Renal cortex interstitium (tissue), 11 donors: ENCODE measurements around the gene RAI1. TPM values are rescaled to one million over a fixed set of nuclear protein-coding genes. Genes with fewer than 3 reads are reported as not detected.
"Not testable (repeated sequence)": the region's sequence is repeated elsewhere in the genome, so short reads cannot be mapped to it uniquely, and the experiment has no call there.

Experiments used
- DNase-seq, 11 donors: peaks; one replicate each; pipeline ENCODE4 v3.0.0-alpha.2; 2013; ENCODE audit warnings: low read depth in 9 of 11, low spot score in 4 of 11; ENCODE audit errors: extremely low read depth in 1 of 11
- polyA plus RNA-seq, 3 donors: library from polyadenylated mRNA; unstranded; fragments of 120-200 nt; gene quantifications; one replicate each; pipeline ENCODE4 v1.2.1, GENCODE V29; 2013; ENCODE audit not compliant: insufficient read length in 3 of 3

RAI1 gene
- polyA plus RNA-seq, 3 donors = 20.1 to 41.1 (median 31.1) TPM

DNA sequence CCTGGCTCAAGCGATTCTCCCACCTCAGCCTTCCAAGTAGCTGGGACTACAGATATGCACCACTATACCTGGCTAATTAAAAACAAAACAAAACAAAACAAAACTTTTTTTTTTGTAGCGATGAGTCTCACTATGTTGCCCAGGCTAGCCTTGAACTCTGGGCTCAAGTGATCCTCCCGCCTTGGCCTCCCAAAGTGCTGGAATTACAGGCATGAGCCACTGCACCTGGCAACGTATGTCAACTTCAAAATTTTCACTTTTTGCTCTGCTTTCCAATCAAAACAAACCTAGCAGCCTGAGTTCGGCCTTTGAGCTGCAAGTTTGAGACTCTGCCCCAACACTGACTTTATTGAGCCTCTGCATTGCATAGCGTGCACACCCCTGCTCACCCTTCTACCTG lies 4.5 kb upstream of the RAI1 start:
- no peak for DNase-seq

DNA sequence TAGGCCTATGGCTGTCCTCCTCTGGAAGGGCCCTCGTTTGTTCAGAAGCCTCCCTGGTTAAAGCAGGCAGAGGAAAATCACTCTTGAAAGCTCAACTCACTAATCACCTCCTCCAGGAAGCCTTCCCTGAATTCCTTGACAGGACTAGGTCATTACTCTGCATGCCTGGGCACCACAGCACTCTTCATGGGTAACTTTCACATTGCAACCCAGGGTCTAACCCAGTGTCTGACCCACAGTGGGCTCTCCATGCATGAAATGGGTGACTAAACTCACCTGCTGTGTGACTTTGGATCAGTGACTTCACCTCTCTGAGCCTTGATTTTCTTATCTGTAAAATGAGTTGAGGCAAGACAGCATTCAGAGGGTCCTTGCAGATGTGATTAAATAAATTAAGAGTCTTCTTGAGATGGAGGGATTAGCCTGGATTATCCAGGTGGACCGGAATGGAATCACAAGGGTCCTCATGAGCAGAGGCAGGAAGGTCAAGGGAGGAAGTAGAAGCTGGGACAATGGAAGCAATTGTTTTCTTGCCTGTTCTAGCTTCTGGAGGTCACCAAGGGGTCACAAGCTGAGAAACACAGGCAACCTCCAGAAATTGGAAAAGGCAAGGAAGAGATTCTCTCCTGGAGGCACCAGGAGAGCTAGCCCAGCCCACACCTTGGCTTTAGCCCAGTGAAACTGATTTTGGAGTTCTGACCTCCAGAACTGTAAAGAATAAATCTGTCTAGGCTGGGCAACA lies 3.8 kb upstream of the RAI1 start:
- DNase-seq = no peak

GRCh38 chr17:17678063-17678699 lies 3.1 kb upstream of the RAI1 start:
- not testable (repeated sequence) for DNase-seq

- no peak for DNase-seq
Observed at GRCh38 chr17:17679243-17679642, 2.0 kb upstream of the RAI1 start.

DNA sequence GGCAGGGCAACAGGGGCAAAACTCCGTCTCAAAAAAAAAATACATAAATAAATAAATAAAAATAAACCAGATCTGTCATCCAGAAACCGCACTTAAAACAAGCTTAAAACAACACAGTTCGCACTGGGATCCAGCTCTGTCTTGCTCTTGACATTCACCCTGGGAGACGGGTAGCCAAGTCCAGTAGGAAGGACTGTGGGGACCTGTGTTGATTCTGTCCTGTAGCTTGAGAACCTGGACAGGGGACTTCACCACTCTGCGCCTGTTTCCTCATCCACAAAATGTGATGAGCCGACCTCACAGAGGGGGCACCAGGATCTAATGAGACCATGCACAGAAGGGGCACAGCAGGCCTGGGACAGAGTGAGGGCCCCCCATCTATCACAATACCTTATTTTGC lies 1.5 kb upstream of the RAI1 start:
- no peak for DNase-seq

DNA sequence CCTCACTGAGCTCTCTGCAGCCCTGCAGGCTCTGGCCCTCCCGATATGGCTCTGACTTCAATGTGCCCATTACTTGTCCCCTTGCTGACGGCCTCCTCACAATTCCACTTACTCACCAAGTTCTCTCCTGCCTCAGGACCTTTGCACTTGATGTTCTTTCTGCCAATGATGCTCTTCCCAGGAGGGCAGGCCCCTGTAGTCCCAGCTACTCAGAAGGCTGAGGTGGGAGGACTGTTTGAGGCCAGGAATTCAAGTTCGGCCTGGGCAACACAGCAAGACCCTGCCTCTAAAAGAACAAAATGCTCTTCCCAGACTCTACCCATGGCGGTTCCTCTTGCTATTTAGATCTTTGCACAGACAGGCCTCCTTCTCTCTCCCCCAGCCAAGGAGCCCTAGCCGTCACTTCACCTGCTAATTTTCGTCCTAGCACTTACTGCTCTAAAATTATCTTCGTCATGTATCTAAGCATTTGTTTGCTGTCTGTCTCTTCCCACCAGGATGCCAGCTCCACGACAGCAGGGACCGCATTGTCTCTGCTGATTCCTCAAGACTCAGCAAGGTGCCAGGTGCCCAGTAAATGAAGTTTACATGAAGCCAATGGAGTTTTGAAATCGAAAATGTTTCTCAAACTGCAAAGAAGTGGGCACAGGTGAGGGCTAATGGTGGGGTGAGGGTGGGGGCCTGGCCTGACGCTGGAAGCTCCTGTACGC lies 626 bp upstream of the RAI1 start:
- DNase-seq = no peak

- no peak for DNase-seq
Observed at GRCh38 chr17:17681744-17682292, 560 bp downstream of the RAI1 start.

- no peak for DNase-seq
Observed at GRCh38 chr17:17682293-17682736, 1.1 kb downstream of the RAI1 start.

DNA sequence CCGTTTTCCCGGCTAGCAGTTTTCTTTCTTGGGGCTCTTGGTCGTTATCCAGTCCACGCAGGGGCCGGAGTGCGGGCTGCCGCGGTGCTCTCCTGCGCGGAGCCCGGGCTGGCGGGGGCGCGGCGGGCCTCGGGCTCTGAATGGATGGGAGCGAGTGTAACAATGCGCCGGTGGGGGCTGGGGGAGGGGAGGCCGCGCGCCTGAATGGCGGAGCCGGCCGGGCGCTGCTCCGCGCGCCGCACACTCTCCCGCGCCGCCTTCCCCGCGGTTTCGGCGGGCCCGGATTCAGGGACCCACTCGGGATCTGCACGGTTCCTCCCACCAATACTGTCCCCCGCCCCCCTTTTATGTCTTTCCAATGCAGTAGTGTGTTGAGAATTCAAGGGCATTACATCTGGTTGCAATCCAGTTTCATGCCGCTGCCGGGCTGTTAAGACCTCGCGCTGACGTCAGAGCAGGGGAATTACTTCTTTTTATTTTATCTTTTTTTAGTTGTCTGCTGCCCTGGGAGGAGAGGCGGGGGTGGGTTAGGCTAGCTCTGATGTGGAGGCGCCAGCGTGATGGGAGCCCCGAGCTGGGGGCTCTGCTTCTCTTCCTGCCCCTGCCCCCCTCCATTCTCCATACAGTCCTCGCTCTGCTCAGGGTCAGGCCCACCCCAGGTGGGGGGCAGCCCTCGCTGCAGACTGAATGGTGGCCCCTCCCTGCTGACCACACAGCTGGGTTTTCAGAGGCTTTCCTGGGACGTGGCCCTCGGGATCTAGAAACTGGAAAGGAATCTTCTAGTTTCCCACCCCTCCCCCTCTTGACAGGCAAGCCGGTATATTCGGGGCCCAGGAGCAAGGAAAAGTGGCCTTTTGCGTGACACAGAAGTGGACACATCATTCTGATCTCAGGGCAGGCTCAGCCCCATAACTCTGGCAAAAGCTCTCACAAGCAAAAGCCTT lies 1.8 kb downstream of the RAI1 start:
- DNase-seq = no peak

DNA sequence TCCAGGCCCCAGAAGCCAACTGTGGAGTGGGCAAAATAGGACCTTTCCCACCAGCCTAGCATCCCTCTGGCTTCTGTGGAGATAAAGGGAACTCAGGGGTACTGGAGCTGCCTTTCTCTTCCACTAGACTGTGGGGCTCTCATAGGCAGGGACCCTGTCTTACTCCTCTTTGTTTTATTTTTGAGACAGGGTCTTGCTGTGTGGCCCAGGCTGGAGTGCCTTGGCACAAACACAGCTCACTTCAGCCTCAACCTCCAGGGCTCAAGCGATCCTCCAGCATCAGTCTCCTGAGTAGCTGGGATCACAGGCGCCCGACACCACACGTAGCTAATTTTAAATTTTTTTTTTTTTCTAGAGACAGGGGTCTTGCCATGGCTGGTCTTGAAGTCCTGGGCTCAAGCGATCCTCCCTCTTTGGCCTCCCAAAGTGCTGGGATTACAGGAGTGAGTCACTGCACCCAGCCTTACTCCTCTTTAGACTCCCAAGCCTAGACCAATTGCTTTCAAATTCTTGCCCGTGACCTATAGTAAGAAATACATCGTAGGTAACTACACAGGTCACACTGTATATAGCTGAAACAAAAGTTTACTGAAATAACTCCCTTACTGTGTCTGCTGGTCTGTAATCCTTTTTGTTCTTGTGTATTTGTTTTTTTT lies 2.6 kb downstream of the RAI1 start:
- DNase-seq = no peak

DNA sequence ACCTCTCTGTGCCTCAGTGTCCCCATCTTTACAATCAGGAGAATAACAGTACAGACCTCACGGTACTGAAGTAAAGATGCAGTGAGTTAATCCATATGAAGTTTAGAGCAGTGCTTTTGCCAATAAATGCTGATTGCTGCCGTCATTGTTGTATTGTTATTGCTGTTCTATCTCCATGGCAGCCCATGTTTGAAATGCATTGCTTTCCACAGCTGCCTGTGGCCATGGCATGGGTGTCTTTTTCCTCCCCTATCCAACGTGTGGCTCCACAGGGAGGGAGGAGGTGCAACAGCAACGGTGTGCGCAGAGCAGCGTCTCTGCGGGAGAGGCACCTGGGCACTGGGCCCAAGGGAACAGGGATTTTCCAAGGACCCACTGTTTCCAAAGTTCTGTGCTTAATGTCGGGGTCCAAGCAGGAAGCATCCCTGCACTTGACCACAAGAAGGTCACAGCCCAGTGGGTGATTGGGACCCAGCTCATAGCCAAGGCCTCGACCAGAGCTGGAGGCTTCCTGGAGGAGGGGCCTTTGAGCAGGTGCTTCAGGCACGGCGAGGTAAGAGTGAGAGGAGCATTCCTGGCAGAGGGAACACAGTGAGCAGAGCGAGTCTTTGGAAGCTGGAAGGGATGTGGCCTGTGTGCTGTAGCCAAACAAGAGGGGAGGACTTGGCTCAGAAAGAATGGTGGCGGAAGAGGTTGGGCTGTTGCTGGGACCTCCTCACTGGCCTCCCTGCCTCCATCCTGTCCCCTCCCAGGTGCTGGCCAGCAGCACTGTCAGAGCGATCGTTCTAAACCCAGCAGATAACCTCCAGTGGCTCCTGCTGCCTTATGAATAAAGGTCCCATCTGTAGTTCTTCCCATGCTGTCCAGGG lies 3.9 kb downstream of the RAI1 start:
- DNase-seq = no peak

DNA sequence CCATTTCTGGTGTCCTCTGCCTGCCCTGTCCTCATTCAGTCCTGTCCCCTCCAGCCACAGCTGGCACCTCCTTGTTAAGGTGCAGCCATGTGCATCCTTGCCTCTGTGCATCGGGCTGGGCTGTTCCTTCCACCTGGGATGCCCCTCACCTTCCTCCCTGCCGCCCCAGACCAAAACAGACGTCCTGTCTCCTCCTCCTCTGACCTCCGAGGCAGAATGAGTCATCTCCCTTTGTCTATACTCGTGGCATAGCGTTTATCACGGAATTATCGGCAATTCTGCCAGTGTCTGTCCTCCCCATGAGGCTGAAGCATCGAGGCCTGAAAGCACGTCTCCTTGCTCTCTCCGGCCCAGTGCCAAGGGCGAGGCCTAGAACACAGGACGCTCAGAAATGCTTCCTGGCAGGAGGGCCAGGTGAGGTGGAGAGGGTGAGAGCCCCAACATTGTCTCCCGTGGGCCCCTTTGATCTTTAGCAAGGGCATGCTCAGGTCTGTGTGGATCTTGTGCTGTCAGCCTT lies 4.6 kb downstream of the RAI1 start:
- no peak for DNase-seq

DNA sequence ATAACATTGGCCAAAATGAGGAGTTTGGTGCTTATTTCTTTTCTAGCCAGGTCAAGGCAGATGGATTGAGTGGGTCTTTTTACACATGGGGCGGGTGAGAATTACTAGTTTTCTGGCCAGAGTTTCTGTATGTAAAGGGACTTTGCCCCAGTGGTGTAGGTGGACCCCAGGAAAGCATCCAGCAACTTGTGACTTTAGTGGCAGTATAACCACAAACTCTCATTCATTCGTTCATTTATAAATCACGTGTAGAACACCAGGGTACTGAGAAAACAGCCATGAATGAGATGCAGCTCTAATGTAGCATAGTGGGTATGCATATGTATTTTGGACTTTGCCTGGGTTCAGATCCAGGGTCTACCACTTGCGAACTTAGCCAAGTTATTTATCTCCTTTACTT lies 8.1 kb downstream of the RAI1 start:
- no peak for DNase-seq

GRCh38 chr17:17690233-17690632 lies 9.0 kb downstream of the RAI1 start:
- DNase-seq = not testable (repeated sequence)

DNA sequence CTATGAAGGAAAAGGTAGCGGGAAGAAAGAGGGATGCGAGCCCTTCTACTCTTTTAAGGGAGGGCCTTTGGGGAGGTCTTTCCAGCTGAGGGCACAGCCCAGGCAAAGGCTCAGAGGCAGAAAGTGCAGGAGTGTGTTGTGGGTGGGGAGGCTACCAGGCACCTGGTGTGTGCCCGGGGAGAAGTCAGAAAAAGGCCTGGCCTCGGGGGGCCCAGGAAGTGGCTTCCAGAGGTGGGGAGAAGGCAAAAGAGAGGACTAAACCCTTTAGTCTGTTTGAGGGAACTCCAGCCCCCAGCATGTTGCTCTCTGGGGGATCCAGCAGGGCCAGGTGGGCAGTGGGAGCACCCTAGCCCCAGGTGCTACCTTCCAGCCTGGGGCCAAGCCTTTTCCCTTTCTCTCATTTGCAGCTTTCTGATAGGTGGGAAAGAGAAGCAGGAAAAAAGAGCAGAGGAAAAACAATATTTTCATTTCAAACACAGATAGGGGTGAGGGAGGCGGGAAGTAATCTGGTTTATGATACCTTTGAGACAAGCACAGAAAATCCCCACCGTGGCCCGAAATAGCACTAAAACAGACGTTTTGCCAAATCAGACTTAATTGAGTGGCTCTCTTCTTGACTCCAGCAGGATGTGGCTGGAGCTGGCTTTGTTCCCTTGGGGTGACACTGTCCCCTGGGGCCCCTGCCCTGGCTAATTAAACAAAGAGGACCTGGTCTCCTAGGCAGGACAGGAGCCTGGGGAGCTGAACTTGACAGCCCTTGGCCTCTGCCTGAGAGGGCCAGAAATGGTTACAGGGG lies 10.4 kb downstream of the RAI1 start:
- DNase-seq = no peak
